Choroid plexus epithelial cell (primary cell): ENCODE results near the gene GDPD5.
A peak's percentile ranks its signal among the peaks of the same experiment; 100 is the strongest.

Experiments used
- DNase-seq: peaks from one replicate; pipeline ENCODE4 v3.0.0-alpha.2; 2010; ENCODE audit warnings: low read depth
- H3K4me3 ChIP-seq: 2 replicates; pipeline ENCODE4 v1.5.1; 2011; ENCODE audit warnings: low read depth, mild to moderate bottlenecking, control low read depth, low read length, moderate library complexity
- CTCF ChIP-seq: conservative IDR thresholded peaks from 2 replicates; pipeline ENCODE4 v1.5.1; 2011; ENCODE audit warnings: low read depth, mild to moderate bottlenecking, control low read depth, inconsistent platforms, low read length, moderate library complexity

The GDPD5 gene

GRCh38 chr11:75549370-75549958, 23.7 kb upstream of the GDPD5 start:
- no peak overlapping the region for H3K4me3 ChIP-seq
- TF ChIP-seq CTCF = no peak
- no peak for DNase-seq

GRCh38 chr11:75548595-75549272, 23.0 kb upstream of the GDPD5 start:
- no peak for TF ChIP-seq CTCF
- no peak for DNase-seq
- no peak overlapping the region for H3K4me3 ChIP-seq

- H3K4me3 ChIP-seq = no peak overlapping the region
- DNase-seq = peak; percentile 82
- TF ChIP-seq CTCF = peak; percentile 91
Observed at GRCh38 chr11:75547617-75548058, 21.9 kb upstream of the GDPD5 start.

- DNase-seq = no peak
- H3K4me3 ChIP-seq = no peak overlapping the region
- TF ChIP-seq CTCF = no peak
Observed at GRCh38 chr11:75547177-75547576, 21.4 kb upstream of the GDPD5 start.

GRCh38 chr11:75543806-75544205, 18.1 kb upstream of the GDPD5 start:
- no peak overlapping the region for H3K4me3 ChIP-seq
- no peak for TF ChIP-seq CTCF
- no peak for DNase-seq

DNA sequence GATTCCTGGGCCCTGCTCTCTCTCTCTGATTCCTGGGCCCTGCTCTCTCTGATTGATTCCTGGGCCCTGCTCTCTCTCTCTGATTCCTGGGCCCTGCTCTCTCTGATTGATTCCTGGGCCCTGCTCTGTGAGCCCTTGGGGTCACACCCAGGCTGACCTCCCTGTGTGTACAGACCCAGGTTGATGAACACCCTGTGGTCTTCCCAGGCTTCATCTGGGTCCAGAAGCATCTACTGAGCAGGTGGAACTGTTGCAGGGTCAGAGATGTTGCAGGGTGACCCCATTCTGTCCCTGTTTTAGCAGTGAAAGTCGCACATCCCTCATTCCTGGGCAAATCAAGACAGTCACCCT, 16.3 kb upstream of the GDPD5 start:
- no peak for DNase-seq
- no peak overlapping the region for H3K4me3 ChIP-seq
- TF ChIP-seq CTCF = no peak
